Transverse colon (tissue), 4 donors: ENCODE results near the gene MTHFS. TPM values are rescaled to one million over a fixed set of nuclear protein-coding genes. Genes with fewer than 3 reads are reported as not detected.

Experiments used
- DNase-seq: peaks from one replicate; pipeline ENCODE4 v3.0.0-alpha.2; 2019
- H3K27ac ChIP-seq, 4 donors: fragments of 200-600 bp; sonication (generic); 2 replicates each; pipeline ENCODE4 v1.5.1; 2016 to 2018; ENCODE audit warnings: inconsistent platforms in 4 of 4
- H3K27me3 ChIP-seq: fragments of 200-600 bp; sonication (generic); 2 replicates; pipeline ENCODE4 v1.5.1; 2017; ENCODE audit warnings: inconsistent platforms
- H3K36me3 ChIP-seq, 4 donors: fragments of 200-600 bp; sonication (generic); 2 replicates each; pipeline ENCODE4 v1.5.1; 2017 to 2019; ENCODE audit warnings: inconsistent platforms in 4 of 4
- H3K4me1 ChIP-seq, 4 donors: fragments of 200-600 bp; sonication (generic); 2 replicates each; pipeline ENCODE4 v1.5.1; 2017 to 2020; ENCODE audit warnings: inconsistent platforms in 4 of 4
- H3K4me3 ChIP-seq, 4 donors: fragments of 200-600 bp; sonication (generic); 1 replicate in 1 of 4; 2 replicates in 3 of 4; pipeline versions ENCODE4 v1.5.1 to v1.6.1; 2017 to 2019; ENCODE audit warnings: inconsistent platforms in 4 of 4
- H3K9me3 ChIP-seq, 2 donors: fragments of 200-600 bp; sonication (generic); 2 replicates each; pipeline ENCODE4 v1.5.1; 2017 to 2019; ENCODE audit warnings: inconsistent platforms in 2 of 2
- EP300 ChIP-seq: sonication (generic); formaldehyde crosslinking; IDR thresholded peaks from one replicate; pipeline ENCODE4 v1.6.1; 2017; ENCODE audit warnings: antibody characterized with exemption, low read depth
- POLR2A ChIP-seq: fragments of 450-650 bp; IDR thresholded peaks from one replicate; pipeline ENCODE4 v1.6.1; 2016; ENCODE audit warnings: antibody characterized with exemption, mild to moderate bottlenecking, moderate library complexity
- POLR2AphosphoS5 ChIP-seq, 3 donors: sonication (generic); formaldehyde crosslinking; IDR thresholded peaks; one replicate each; pipeline ENCODE4 v1.6.1; 2016; ENCODE audit warnings: antibody characterized with exemption in 3 of 3
- WGBS, 2 donors: methylation state at CpG; one replicate each; pipeline ENCODE4 v1.1.5; 2018; ENCODE audit warnings: low coverage in 1 of 2; 5-methylcytosine and 5-hydroxymethylcytosine counted together
- in situ Hi-C, 4 donors: fragments of 200-750 bp; cut with MboI; loops; one replicate each; pipeline versions ENCODE4 v1.15.0 to v1.15.1; 2017; ENCODE audit warnings: low sequenced_read_pairs in 3 of 4, low pct_ligation_motif_present in 1 of 4, low pct_unique_long_range_greater_than_20kb in 1 of 4
- intact Hi-C: fragments of 100-400 bp; cut with DNase I; formaldehyde crosslinking; loops from one replicate; pipeline ENCODE4 v1.15.1; 2023; ENCODE audit warnings: low total_unique reads
- total RNA-seq, 4 donors: library from RNA; depleted of rRNA; stranded (reverse); fragments of >200 nt; gene quantifications; one replicate each; pipeline ENCODE4 v1.1.0, GENCODE V29; 2016
- TF ChIP-seq, protein P1 (sequence below), 5 experiments: fragments of 200-600 bp in 3 of 5; fragments of 450-650 bp in 2 of 5; sonication (generic) in 3 of 5; IDR thresholded peaks; 1 replicate in 2 of 5; 2 replicates in 3 of 5; pipeline ENCODE4 v1.5.1; 2016 to 2017; ENCODE audit warnings: antibody characterized with exemption in 5 of 5, inconsistent platforms in 3 of 5, mild to moderate bottlenecking in 2 of 5, moderate library complexity in 1 of 5

MTHFS gene
- total RNA-seq, 4 donors from 2014 or later = 22.1 to 28.7 (median 26.9) TPM; not detected in 1

DNA sequence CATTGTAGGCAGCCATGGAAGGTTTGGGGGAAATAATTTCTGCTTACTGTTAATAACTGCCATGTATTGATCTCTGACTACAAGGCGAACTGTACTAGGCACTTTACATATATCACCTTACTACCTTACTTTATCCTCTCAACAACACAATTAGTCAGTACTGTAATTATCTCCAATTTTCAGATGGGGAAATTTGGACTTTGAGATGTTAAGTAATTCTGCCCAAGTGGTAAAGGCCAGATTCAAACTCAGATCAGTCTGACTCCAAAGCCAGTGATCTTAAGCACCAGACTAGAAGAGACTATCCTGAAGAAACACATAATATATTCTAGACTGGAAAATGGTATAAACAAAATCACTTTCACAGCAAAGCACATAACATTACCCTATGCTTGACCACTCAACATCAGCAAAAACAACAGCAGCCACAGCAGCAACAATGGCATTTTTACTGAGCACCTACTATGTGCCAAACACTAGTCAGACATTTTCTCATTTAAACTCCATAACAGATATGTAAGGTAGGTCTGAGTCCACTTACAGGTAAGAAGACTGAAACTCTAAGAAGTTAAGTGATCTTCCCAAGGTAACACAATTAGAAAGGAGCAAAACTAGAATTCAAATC, 13.1 kb downstream of the MTHFS start:
- intact Hi-C loops (no loop called here), in situ Hi-C loops (loop anchor here in 2 of 4 donors (25.0 kb wide), 1 partner anchor 279 kb away; the partner anchor contains the start of gene FAH (in 2 of the 2))
- H3K36me3 ChIP-seq = peaks cover 0 to 47% (median 5%) of the 10 kb centered on the region in 4 donors
- TF ChIP-seq EP300 (no peak), POLR2AphosphoS5 (IDR thresholded peaks at IDR 0.05) (no peak), POLR2A (no peak)
- TF ChIP-seq, protein P1, sequence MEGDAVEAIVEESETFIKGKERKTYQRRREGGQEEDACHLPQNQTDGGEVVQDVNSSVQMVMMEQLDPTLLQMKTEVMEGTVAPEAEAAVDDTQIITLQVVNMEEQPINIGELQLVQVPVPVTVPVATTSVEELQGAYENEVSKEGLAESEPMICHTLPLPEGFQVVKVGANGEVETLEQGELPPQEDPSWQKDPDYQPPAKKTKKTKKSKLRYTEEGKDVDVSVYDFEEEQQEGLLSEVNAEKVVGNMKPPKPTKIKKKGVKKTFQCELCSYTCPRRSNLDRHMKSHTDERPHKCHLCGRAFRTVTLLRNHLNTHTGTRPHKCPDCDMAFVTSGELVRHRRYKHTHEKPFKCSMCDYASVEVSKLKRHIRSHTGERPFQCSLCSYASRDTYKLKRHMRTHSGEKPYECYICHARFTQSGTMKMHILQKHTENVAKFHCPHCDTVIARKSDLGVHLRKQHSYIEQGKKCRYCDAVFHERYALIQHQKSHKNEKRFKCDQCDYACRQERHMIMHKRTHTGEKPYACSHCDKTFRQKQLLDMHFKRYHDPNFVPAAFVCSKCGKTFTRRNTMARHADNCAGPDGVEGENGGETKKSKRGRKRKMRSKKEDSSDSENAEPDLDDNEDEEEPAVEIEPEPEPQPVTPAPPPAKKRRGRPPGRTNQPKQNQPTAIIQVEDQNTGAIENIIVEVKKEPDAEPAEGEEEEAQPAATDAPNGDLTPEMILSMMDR (IDR thresholded peaks at IDR 0.05) = no peak
- DNase-seq = no peak
- no peak overlapping the region for H3K4me3 ChIP-seq
- H3K27ac ChIP-seq = no peak overlapping the region
- H3K4me1 ChIP-seq = no peaks in the 10 kb centered on the region
- H3K9me3 ChIP-seq = peaks cover 8 to 11% of the 10 kb centered on the region in 2 donors
- 83 to 89% methylated on average over 1 of the region's 1 CpG for WGBS, 2 donors
- H3K27me3 ChIP-seq = no peaks in the 10 kb centered on the region

DNA sequence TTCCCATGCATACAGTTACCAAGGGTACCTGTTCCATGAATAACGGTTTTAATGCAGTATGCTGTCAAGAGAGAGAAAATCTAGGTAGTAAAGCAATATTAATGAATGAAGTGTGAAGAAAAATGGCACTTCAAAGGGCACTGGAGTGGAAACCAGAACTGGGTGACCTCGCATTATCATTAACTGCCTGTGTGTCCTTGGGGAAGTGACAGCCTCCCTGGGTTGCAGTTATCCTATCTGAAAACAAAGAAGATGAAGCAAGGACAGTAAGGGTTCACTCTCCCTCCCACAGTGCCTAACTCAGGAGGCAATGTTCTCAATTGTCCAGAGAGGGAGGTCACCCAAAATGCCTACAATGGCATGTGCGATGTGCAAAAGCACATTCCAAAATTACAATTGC, 15.1 kb downstream of the MTHFS start:
- DNase-seq = no peak
- intact Hi-C loops (no loop called here), in situ Hi-C loops (loop anchor here in 2 of 4 donors (25.0 kb wide), 1 partner anchor 281 kb away; the partner anchor contains the start of gene FAH (in 2 of the 2))
- H3K4me3 ChIP-seq = no peak overlapping the region
- TF ChIP-seq EP300 (no peak), POLR2AphosphoS5 (IDR thresholded peaks at IDR 0.05) (no peak), POLR2A (no peak)
- TF ChIP-seq, protein P1 (IDR thresholded peaks at IDR 0.05) = no peak
- peaks cover 0 to 63% (median 14%) of the 10 kb centered on the region in 4 donors for H3K36me3 ChIP-seq
- 94 to 100% methylated on average over 3 of the region's 3 CpGs for WGBS, 2 donors
- H3K9me3 ChIP-seq = peaks cover 28 to 31% of the 10 kb centered on the region in 2 donors
- H3K27ac ChIP-seq = no peak overlapping the region
- no peaks in the 10 kb centered on the region for H3K27me3 ChIP-seq
- no peaks in the 10 kb centered on the region for H3K4me1 ChIP-seq

DNA sequence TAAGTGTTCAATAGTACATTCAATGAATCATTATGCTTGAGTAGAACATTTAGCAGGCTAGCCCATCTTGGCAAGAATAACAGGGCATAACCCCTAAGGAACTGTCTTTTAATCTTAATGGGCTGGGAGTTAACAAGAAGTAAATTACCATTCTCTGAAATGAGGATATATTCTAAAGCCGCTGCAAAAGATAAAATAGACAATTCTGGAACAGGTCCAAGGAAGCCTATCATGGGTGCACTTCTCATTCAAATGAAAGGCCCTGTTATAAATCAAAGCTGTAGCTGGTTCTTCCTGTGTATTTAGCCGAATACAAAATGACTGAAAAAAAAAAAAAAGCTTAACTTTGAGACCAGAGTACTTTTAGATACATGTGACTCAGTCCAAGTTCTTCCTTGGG, 15.6 kb downstream of the MTHFS start:
- WGBS, 2 donors = 67 to 80% methylated on average over 1 to 2 of the region's 2 CpGs
- in situ Hi-C loops (loop anchor here in 2 of 4 donors (25.0 kb wide), 1 partner anchor 281 kb away; the partner anchor contains the start of gene FAH (in 2 of the 2)), intact Hi-C loops (no loop called here)
- no peak for DNase-seq
- TF ChIP-seq POLR2A (no peak), POLR2AphosphoS5 (IDR thresholded peaks at IDR 0.05) (no peak)
- TF ChIP-seq, protein P1 (IDR thresholded peaks at IDR 0.05) = no peak
- H3K4me1 ChIP-seq = no peaks in the 10 kb centered on the region
- peaks cover 30 to 31% of the 10 kb centered on the region in 2 donors for H3K9me3 ChIP-seq
- H3K27ac ChIP-seq = no peak overlapping the region
- peaks cover 0 to 64% (median 15%) of the 10 kb centered on the region in 4 donors for H3K36me3 ChIP-seq
- no peaks in the 10 kb centered on the region for H3K27me3 ChIP-seq
- no peak overlapping the region for H3K4me3 ChIP-seq

DNA sequence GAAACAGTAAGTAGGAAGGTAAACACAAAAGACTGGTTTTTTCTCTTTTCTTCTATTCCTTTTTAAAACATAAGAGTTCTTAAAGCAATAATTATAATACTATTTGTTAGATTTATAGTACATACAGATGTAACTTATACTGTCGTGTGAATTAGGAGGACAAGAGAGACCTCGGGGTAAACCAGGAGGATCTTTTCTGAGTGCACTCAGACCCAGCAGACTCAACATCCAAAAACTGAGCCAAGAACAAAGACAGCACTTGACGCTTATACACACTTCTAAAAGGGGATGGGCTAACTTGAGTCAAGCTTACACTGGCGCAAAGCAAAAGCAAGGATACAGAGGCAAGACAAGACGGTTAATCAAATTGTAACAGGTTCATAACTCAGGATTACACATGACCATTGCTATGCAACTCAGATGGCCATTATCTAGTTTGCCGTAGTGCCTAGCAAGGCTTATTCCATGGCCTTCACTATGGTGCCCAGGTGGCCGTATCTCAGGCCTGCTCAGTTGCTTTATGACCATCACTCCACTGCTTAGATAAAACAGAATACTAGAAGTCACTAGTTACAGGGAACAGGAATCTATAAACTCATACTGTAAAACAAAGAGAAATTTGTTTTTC, 18.6 kb downstream of the MTHFS start:
- in situ Hi-C loops = loop anchor here in 2 of 4 donors (25.0 kb wide), 1 partner anchor 284 kb away; the partner anchor contains the start of gene FAH (in 2 of the 2)
- peaks cover 0 to 58% (median 18%) of the 10 kb centered on the region in 4 donors for H3K36me3 ChIP-seq
- 82 to 91% methylated on average over 5 to 7 of the region's 7 CpGs for WGBS, 2 donors

More for the DNA sequence above, 18.6 kb downstream of the MTHFS start:
- H3K9me3 ChIP-seq = peaks cover 36 to 43% of the 10 kb centered on the region in 2 donors
- no peaks in the 10 kb centered on the region for H3K4me1 ChIP-seq
- no peak overlapping the region for H3K4me3 ChIP-seq
- intact Hi-C loops = no loop called here
- H3K27me3 ChIP-seq = no peaks in the 10 kb centered on the region
- no peak for DNase-seq
- no peak for TF ChIP-seq EP300
- TF ChIP-seq, protein P1 (IDR thresholded peaks at IDR 0.05) = no peak
- no peak for TF ChIP-seq POLR2A
- no peak for TF ChIP-seq POLR2AphosphoS5 (IDR thresholded peaks at IDR 0.05)
- H3K27ac ChIP-seq = no peak overlapping the region
